ENCODE results near the gene DDX20.

The DDX20 gene

GRCh38 chr1:111746614-111746999 lies 9.1 kb upstream of the DDX20 start:
- Histone ChIP-seq H3K27ac (ENCODE audit: low read depth, low read length) (no peak overlapping the region), H3K9ac (ENCODE audit: low read length in 5 of 5) (no peak overlapping the region), H3K4me1 (ENCODE audit: control insufficient read depth in 5 of 5, insufficient read depth in 5 of 5, low read length in 5 of 5) (peaks cover 0 to 7% (median 0%) of the 10 kb centered on the region in 5 donors), H3K27me3 (ENCODE audit: control insufficient read depth in 5 of 5, insufficient read depth in 4 of 5, low read length in 5 of 5) (peaks cover 0 to 3% (median 0%) of the 10 kb centered on the region in 5 donors), H3K4me3 (ENCODE audit: low read depth in 1 of 5, low read length in 5 of 5) (no peak overlapping the region), H3K36me3 (ENCODE audit: control insufficient read depth in 5 of 5, insufficient read depth in 5 of 5, low read length in 5 of 5) (no peaks in the 10 kb centered on the region), H3K9me3 (ENCODE audit: control insufficient read depth in 5 of 5, low read length in 5 of 5) (no peaks in the 10 kb centered on the region)

GRCh38 chr1:111747282-111747734 lies 8.4 kb upstream of the DDX20 start:
- H3K36me3 ChIP-seq (ENCODE audit: control insufficient read depth in 5 of 5, insufficient read depth in 5 of 5, low read length in 5 of 5): no peaks in the 10 kb centered on the region
- H3K27ac ChIP-seq (ENCODE audit: low read depth, low read length): no peak overlapping the region
- no peak overlapping the region for H3K9ac ChIP-seq (ENCODE audit: low read length in 5 of 5)
- no peaks in the 10 kb centered on the region for H3K9me3 ChIP-seq (ENCODE audit: control insufficient read depth in 5 of 5, low read length in 5 of 5)
- H3K4me3 ChIP-seq (ENCODE audit: low read depth in 1 of 5, low read length in 5 of 5): no peak overlapping the region
- H3K27me3 ChIP-seq (ENCODE audit: control insufficient read depth in 5 of 5, insufficient read depth in 4 of 5, low read length in 5 of 5): peaks cover 0 to 3% (median 0%) of the 10 kb centered on the region in 5 donors
- peaks cover 0 to 7% (median 1%) of the 10 kb centered on the region in 5 donors for H3K4me1 ChIP-seq (ENCODE audit: control insufficient read depth in 5 of 5, insufficient read depth in 5 of 5, low read length in 5 of 5)

DNA sequence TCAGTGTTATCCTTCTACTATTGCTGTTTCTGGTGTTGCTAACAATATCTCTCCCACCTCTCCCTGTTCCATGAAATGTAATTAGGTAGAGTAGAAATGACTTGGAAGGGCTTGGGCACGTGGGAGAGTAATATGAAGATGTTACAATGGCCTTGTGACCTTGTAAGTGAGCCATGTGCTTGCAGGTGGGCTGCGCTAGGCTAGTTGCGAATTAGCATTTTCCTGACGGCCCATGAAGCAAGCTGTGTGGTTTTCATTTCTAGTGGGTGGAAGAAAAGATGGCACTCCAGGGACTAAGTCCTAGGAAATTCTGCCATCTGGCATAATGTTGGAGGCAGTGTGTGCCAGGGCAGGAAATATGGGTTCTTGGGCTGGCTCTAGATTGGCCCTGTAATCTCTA lies 7.8 kb upstream of the DDX20 start:
- peaks cover 0 to 3% (median 0%) of the 10 kb centered on the region in 5 donors for H3K27me3 ChIP-seq (ENCODE audit: control insufficient read depth in 5 of 5, insufficient read depth in 4 of 5, low read length in 5 of 5)
- no peak overlapping the region for H3K4me3 ChIP-seq (ENCODE audit: low read depth in 1 of 5, low read length in 5 of 5)
- no peak overlapping the region for H3K9ac ChIP-seq (ENCODE audit: low read length in 5 of 5)
- H3K27ac ChIP-seq (ENCODE audit: low read depth, low read length): no peak overlapping the region
- H3K9me3 ChIP-seq (ENCODE audit: control insufficient read depth in 5 of 5, low read length in 5 of 5): no peaks in the 10 kb centered on the region
- no peaks in the 10 kb centered on the region for H3K36me3 ChIP-seq (ENCODE audit: control insufficient read depth in 5 of 5, insufficient read depth in 5 of 5, low read length in 5 of 5)
- peaks cover 0 to 7% (median 1%) of the 10 kb centered on the region in 5 donors for H3K4me1 ChIP-seq (ENCODE audit: control insufficient read depth in 5 of 5, insufficient read depth in 5 of 5, low read length in 5 of 5)

- Histone ChIP-seq H3K4me3 (ENCODE audit: low read depth in 1 of 5, low read length in 5 of 5) (no peak overlapping the region), H3K27me3 (ENCODE audit: control insufficient read depth in 5 of 5, insufficient read depth in 4 of 5, low read length in 5 of 5) (no peaks in the 10 kb centered on the region), H3K36me3 (ENCODE audit: control insufficient read depth in 5 of 5, insufficient read depth in 5 of 5, low read length in 5 of 5) (no peaks in the 10 kb centered on the region), H3K9ac (ENCODE audit: low read length in 5 of 5) (no peak overlapping the region), H3K4me1 (ENCODE audit: control insufficient read depth in 5 of 5, insufficient read depth in 5 of 5, low read length in 5 of 5) (peaks cover 0 to 10% (median 2%) of the 10 kb centered on the region in 5 donors), H3K9me3 (ENCODE audit: control insufficient read depth in 5 of 5, low read length in 5 of 5) (no peaks in the 10 kb centered on the region), H3K27ac (ENCODE audit: low read depth, low read length) (no peak overlapping the region)
Observed at GRCh38 chr1:111749628-111750027, 6.1 kb upstream of the DDX20 start.

GRCh38 chr1:111750856-111751255 lies 4.8 kb upstream of the DDX20 start:
- Histone ChIP-seq H3K27me3 (ENCODE audit: control insufficient read depth in 5 of 5, insufficient read depth in 4 of 5, low read length in 5 of 5) (no peaks in the 10 kb centered on the region), H3K9ac (ENCODE audit: low read length in 5 of 5) (no peak overlapping the region), H3K9me3 (ENCODE audit: control insufficient read depth in 5 of 5, low read length in 5 of 5) (no peaks in the 10 kb centered on the region), H3K4me3 (ENCODE audit: low read depth in 1 of 5, low read length in 5 of 5) (no peak overlapping the region), H3K4me1 (ENCODE audit: control insufficient read depth in 5 of 5, insufficient read depth in 5 of 5, low read length in 5 of 5) (peaks cover 0 to 17% (median 9%) of the 10 kb centered on the region in 5 donors), H3K36me3 (ENCODE audit: control insufficient read depth in 5 of 5, insufficient read depth in 5 of 5, low read length in 5 of 5) (no peaks in the 10 kb centered on the region), H3K27ac (ENCODE audit: low read depth, low read length) (no peak overlapping the region)

- H3K27ac ChIP-seq (ENCODE audit: low read depth, low read length): no peak overlapping the region
- H3K36me3 ChIP-seq (ENCODE audit: control insufficient read depth in 5 of 5, insufficient read depth in 5 of 5, low read length in 5 of 5): no peaks in the 10 kb centered on the region
- H3K4me1 ChIP-seq (ENCODE audit: control insufficient read depth in 5 of 5, insufficient read depth in 5 of 5, low read length in 5 of 5): peaks cover 0 to 25% (median 17%) of the 10 kb centered on the region in 5 donors
- no peak overlapping the region for H3K4me3 ChIP-seq (ENCODE audit: low read depth in 1 of 5, low read length in 5 of 5)
- no peaks in the 10 kb centered on the region for H3K9me3 ChIP-seq (ENCODE audit: control insufficient read depth in 5 of 5, low read length in 5 of 5)
- no peak overlapping the region for H3K9ac ChIP-seq (ENCODE audit: low read length in 5 of 5)
- H3K27me3 ChIP-seq (ENCODE audit: control insufficient read depth in 5 of 5, insufficient read depth in 4 of 5, low read length in 5 of 5): no peaks in the 10 kb centered on the region
Observed at GRCh38 chr1:111751906-111752575, 3.7 kb upstream of the DDX20 start.

GRCh38 chr1:111754984-111755330 lies 744 bp upstream of the DDX20 start:
- H3K4me1 ChIP-seq (ENCODE audit: control insufficient read depth in 5 of 5, insufficient read depth in 5 of 5, low read length in 5 of 5): peaks cover 0 to 26% (median 21%) of the 10 kb centered on the region in 5 donors
- H3K27ac ChIP-seq (ENCODE audit: low read depth, low read length): peak overlapping the region; percentile 90
- peak overlapping the region; percentile 80 to 97 (median 88) for H3K4me3 ChIP-seq (ENCODE audit: low read depth in 1 of 5, low read length in 5 of 5)
- H3K27me3 ChIP-seq (ENCODE audit: control insufficient read depth in 5 of 5, insufficient read depth in 4 of 5, low read length in 5 of 5): no peaks in the 10 kb centered on the region
- no peaks in the 10 kb centered on the region for H3K9me3 ChIP-seq (ENCODE audit: control insufficient read depth in 5 of 5, low read length in 5 of 5)
- peaks cover 2 to 10% (median 6%) of the 10 kb centered on the region in 5 donors for H3K36me3 ChIP-seq (ENCODE audit: control insufficient read depth in 5 of 5, insufficient read depth in 5 of 5, low read length in 5 of 5)
- H3K9ac ChIP-seq (ENCODE audit: low read length in 5 of 5): peak overlapping the region; percentile 49 to 92 (median 85)

DNA sequence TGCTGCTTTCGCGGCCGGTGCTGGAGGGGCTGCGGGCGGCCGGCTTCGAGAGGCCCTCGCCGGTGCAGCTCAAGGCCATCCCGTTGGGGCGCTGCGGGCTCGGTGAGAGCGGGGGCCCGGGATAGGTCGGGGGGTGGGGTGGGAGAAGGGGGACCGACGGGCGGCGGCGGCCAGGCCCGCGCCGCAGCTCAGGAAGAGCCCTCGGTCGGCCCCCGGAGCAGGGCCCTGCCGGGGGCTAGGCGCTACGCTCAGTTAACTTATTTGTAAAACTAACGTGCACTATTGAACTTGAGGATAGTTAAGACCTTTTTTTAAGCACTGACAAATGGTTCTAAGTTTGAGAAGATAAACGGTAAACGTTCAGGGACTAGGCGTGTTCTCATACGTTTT lies 418 bp downstream of the DDX20 start:
- peak overlapping the region; percentile 90 for H3K27ac ChIP-seq (ENCODE audit: low read depth, low read length)
- H3K4me3 ChIP-seq (ENCODE audit: low read depth in 1 of 5, low read length in 5 of 5): peak overlapping the region; percentile 70 to 89 (median 86)
- peak overlapping the region; percentile 85 to 93 (median 90) for H3K9ac ChIP-seq (ENCODE audit: low read length in 5 of 5)
- H3K9me3 ChIP-seq (ENCODE audit: control insufficient read depth in 5 of 5, low read length in 5 of 5): no peaks in the 10 kb centered on the region
- no peaks in the 10 kb centered on the region for H3K27me3 ChIP-seq (ENCODE audit: control insufficient read depth in 5 of 5, insufficient read depth in 4 of 5, low read length in 5 of 5)
- H3K36me3 ChIP-seq (ENCODE audit: control insufficient read depth in 5 of 5, insufficient read depth in 5 of 5, low read length in 5 of 5): peaks cover 11 to 21% (median 18%) of the 10 kb centered on the region in 5 donors
- H3K4me1 ChIP-seq (ENCODE audit: control insufficient read depth in 5 of 5, insufficient read depth in 5 of 5, low read length in 5 of 5): peaks cover 0 to 26% (median 21%) of the 10 kb centered on the region in 5 donors

- peaks cover 28 to 38% (median 37%) of the 10 kb centered on the region in 5 donors for H3K36me3 ChIP-seq (ENCODE audit: control insufficient read depth in 5 of 5, insufficient read depth in 5 of 5, low read length in 5 of 5)
- H3K27me3 ChIP-seq (ENCODE audit: control insufficient read depth in 5 of 5, insufficient read depth in 4 of 5, low read length in 5 of 5): no peaks in the 10 kb centered on the region
- peak overlapping the region in 1 of 5 donors; percentile 28 for H3K9ac ChIP-seq (ENCODE audit: low read length in 5 of 5)
- no peaks in the 10 kb centered on the region for H3K9me3 ChIP-seq (ENCODE audit: control insufficient read depth in 5 of 5, low read length in 5 of 5)
- peaks cover 0 to 22% (median 21%) of the 10 kb centered on the region in 5 donors for H3K4me1 ChIP-seq (ENCODE audit: control insufficient read depth in 5 of 5, insufficient read depth in 5 of 5, low read length in 5 of 5)
- H3K27ac ChIP-seq (ENCODE audit: low read depth, low read length): no peak overlapping the region
- H3K4me3 ChIP-seq (ENCODE audit: low read depth in 1 of 5, low read length in 5 of 5): no peak overlapping the region
Observed at GRCh38 chr1:111758373-111758772, 2.7 kb downstream of the DDX20 start.

DNA sequence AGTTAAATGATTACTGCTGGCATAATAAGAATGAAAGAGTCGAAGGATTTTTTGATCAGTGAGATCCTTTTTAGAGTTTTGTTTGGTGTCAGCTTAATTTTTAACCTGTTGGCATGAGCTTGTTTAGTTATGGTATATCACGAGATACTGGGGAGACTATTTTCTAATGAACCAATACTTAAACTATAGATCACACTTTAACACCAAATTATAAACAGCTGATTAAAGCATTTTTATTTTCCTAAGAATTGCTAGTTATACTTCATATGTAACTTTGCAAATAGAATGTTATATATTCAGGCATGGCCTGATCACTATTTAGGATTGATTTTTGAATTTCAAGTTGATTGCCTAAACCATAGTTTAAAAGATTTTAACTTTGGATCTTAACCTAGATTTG lies 6.0 kb downstream of the DDX20 start:
- no peak overlapping the region for H3K4me3 ChIP-seq (ENCODE audit: low read depth in 1 of 5, low read length in 5 of 5)
- no peaks in the 10 kb centered on the region for H3K27me3 ChIP-seq (ENCODE audit: control insufficient read depth in 5 of 5, insufficient read depth in 4 of 5, low read length in 5 of 5)
- peak overlapping the region in 1 of 5 donors; percentile 47 for H3K9ac ChIP-seq (ENCODE audit: low read length in 5 of 5)
- H3K4me1 ChIP-seq (ENCODE audit: control insufficient read depth in 5 of 5, insufficient read depth in 5 of 5, low read length in 5 of 5): peaks cover 0 to 9% (median 5%) of the 10 kb centered on the region in 5 donors
- no peaks in the 10 kb centered on the region for H3K9me3 ChIP-seq (ENCODE audit: control insufficient read depth in 5 of 5, low read length in 5 of 5)
- H3K27ac ChIP-seq (ENCODE audit: low read depth, low read length): no peak overlapping the region
- peaks cover 51 to 66% (median 60%) of the 10 kb centered on the region in 5 donors for H3K36me3 ChIP-seq (ENCODE audit: control insufficient read depth in 5 of 5, insufficient read depth in 5 of 5, low read length in 5 of 5)

Data from subcutaneous abdominal adipose tissue (tissue), 5 donors.